Tibial artery (tissue), 4 donors: ENCODE results near the gene CHKA.

Experiments used
- DNase-seq, 2 donors: peaks; one replicate each; pipeline ENCODE4 v3.0.0-alpha.2; 2019
- H3K27ac ChIP-seq, 2 donors: fragments of 200-600 bp; sonication (generic) in 1 of 2; 1 replicate in 1 of 2; 2 replicates in 1 of 2; pipeline ENCODE4 v1.5.1; 2018 to 2019; ENCODE audit warnings: mild to moderate bottlenecking in 1 of 2
- H3K27me3 ChIP-seq, 2 donors: fragments of 200-600 bp; sonication (generic) in 1 of 2; one replicate each; pipeline versions ENCODE4 v1.5.1 to v1.6.0; 2016 to 2019
- H3K36me3 ChIP-seq, 3 donors: fragments of 200-600 bp; sonication (generic) in 2 of 3; one replicate each; pipeline ENCODE4 v1.5.1; 2016 to 2019; ENCODE audit warnings: mild to moderate bottlenecking in 2 of 3
- H3K4me1 ChIP-seq, 4 donors: fragments of 200-600 bp; sonication (generic) in 2 of 4; 1 replicate in 3 of 4; 2 replicates in 1 of 4; pipeline ENCODE4 v1.5.1; 2016 to 2019
- H3K4me3 ChIP-seq, 2 donors: fragments of 200-600 bp; sonication (generic) in 1 of 2; 1 replicate in 1 of 2; 2 replicates in 1 of 2; pipeline ENCODE4 v1.5.1; 2018 to 2019; ENCODE audit warnings: mild to moderate bottlenecking in 2 of 2
- H3K9me3 ChIP-seq, 3 donors: fragments of 200-600 bp; sonication (generic) in 1 of 3; one replicate each; pipeline ENCODE4 v1.5.1; 2016 to 2019
- CTCF ChIP-seq, 2 experiments: fragments of 200-600 bp in 1 of 2; fragments of 450-650 bp in 1 of 2; IDR thresholded peaks; one replicate each; pipeline ENCODE4 v1.5.1; 2017 to 2019; ENCODE audit warnings: antibody characterized with exemption in 2 of 2, mild to moderate bottlenecking in 1 of 2, moderate library complexity in 1 of 2
- intact Hi-C: fragments of 100-400 bp; cut with DNase I; formaldehyde crosslinking; loops from one replicate; pipeline ENCODE4 v1.15.0; 2023; ENCODE audit warnings: low total_unique reads

CHKA gene

GRCh38 chr11:68165601-68166000 lies 44.4 kb upstream of the CHKA start:
- intact Hi-C loops: no loop called here
- Histone ChIP-seq H3K4me1 (no peaks in the 10 kb centered on the region), H3K36me3 (peaks cover 64 to 85% (median 65%) of the 10 kb centered on the region in 3 donors), H3K27me3 (no peaks in the 10 kb centered on the region), H3K4me3 (no peak overlapping the region), H3K27ac (no peak overlapping the region), H3K9me3 (no peaks in the 10 kb centered on the region)
- TF ChIP-seq CTCF (IDR thresholded peaks at IDR 0.05): no peak
- DNase-seq: no peak

DNA sequence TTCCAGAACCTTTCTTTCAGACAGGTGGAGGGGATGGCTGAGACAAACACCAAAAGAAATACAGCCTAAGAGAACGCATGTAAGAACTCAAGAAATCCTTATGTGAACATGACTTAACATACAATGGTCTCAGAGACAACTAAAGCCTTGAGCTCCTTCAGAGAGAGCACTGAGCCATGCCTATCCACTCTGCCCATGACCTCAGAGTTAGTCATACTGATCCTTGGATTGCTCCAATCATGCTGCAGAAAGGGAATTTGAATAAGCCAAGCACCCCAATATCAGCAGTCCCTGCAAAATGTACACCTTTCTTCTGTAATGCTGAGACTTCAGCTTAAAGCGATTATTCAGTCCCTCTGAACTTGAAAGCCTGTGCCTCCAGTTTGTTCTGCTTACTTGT lies 43.2 kb upstream of the CHKA start:
- no peaks in the 10 kb centered on the region for H3K4me1 ChIP-seq
- no peak overlapping the region for H3K27ac ChIP-seq
- no peak for TF ChIP-seq CTCF (IDR thresholded peaks at IDR 0.05)
- no peak overlapping the region for H3K4me3 ChIP-seq
- H3K9me3 ChIP-seq: no peaks in the 10 kb centered on the region
- H3K27me3 ChIP-seq: no peaks in the 10 kb centered on the region
- intact Hi-C loops: no loop called here
- DNase-seq: no peak
- peaks cover 53 to 77% (median 53%) of the 10 kb centered on the region in 3 donors for H3K36me3 ChIP-seq

- H3K9me3 ChIP-seq: no peaks in the 10 kb centered on the region
- H3K36me3 ChIP-seq: peaks cover 46 to 76% (median 53%) of the 10 kb centered on the region in 3 donors
- no peak overlapping the region for H3K4me3 ChIP-seq
- DNase-seq: no peak
- intact Hi-C loops: no loop called here
- no peaks in the 10 kb centered on the region for H3K4me1 ChIP-seq
- no peaks in the 10 kb centered on the region for H3K27me3 ChIP-seq
- no peak overlapping the region for H3K27ac ChIP-seq
- no peak for TF ChIP-seq CTCF (IDR thresholded peaks at IDR 0.05)
Observed at GRCh38 chr11:68163691-68164090, 42.5 kb upstream of the CHKA start.

GRCh38 chr11:68160100-68160695 lies 39.0 kb upstream of the CHKA start:
- Histone ChIP-seq H3K27me3 (no peaks in the 10 kb centered on the region), H3K27ac (no peak overlapping the region), H3K4me3 (no peak overlapping the region), H3K9me3 (no peaks in the 10 kb centered on the region), H3K4me1 (no peaks in the 10 kb centered on the region), H3K36me3 (peaks cover 21 to 61% (median 36%) of the 10 kb centered on the region in 3 donors)
- DNase-seq: no peak
- intact Hi-C loops: no loop called here
- TF ChIP-seq CTCF (IDR thresholded peaks at IDR 0.05): no peak

GRCh38 chr11:68159665-68160064 lies 38.5 kb upstream of the CHKA start:
- Histone ChIP-seq H3K27me3 (no peaks in the 10 kb centered on the region), H3K36me3 (peaks cover 18 to 60% (median 31%) of the 10 kb centered on the region in 3 donors), H3K4me1 (no peaks in the 10 kb centered on the region), H3K27ac (no peak overlapping the region), H3K4me3 (no peak overlapping the region), H3K9me3 (no peaks in the 10 kb centered on the region)
- no peak for DNase-seq
- intact Hi-C loops: no loop called here
- no peak for TF ChIP-seq CTCF (IDR thresholded peaks at IDR 0.05)

GRCh38 chr11:68159161-68159560 lies 38.0 kb upstream of the CHKA start:
- intact Hi-C loops: no loop called here
- Histone ChIP-seq H3K27me3 (no peaks in the 10 kb centered on the region), H3K36me3 (peaks cover 18 to 55% (median 26%) of the 10 kb centered on the region in 3 donors), H3K9me3 (no peaks in the 10 kb centered on the region), H3K4me1 (no peaks in the 10 kb centered on the region), H3K4me3 (no peak overlapping the region), H3K27ac (no peak overlapping the region)
- DNase-seq: no peak
- TF ChIP-seq CTCF (IDR thresholded peaks at IDR 0.05): no peak
